HG03025 (cell line): ENCODE results near the gene CGNL1.

Experiments
- ATAC-seq: cut with Tn5 transposase; IDR thresholded peaks from one replicate; pipeline ENCODE4 v1.9.1; 2021; ENCODE audit warnings: mild to moderate bottlenecking, moderate library complexity; ENCODE audit not compliant: unreplicated experiment, low FRiP score

Gene CGNL1

DNA sequence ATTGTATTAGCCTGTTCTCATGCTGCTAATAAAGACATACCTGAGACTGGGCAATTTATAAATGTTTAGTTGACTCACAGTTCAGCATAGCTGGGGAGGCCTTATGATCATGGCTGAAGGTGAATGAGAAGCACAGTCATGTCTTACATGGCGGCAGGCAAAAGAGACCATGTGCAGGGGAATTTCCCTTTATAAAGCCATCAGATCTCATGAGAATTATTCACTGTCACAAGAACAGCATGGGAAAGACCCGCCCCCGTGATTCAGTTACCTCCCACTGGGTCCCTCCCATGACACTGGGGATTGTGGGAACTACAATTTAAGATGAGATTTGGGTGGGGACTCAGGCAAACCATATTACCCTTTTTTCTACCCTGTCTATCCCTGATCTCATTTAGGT, 163.9 kb downstream of the CGNL1 start:
- ATAC-seq: no peak

- peak; percentile 45 for ATAC-seq
Observed at GRCh38 chr15:57540736-57541135, 164.4 kb downstream of the CGNL1 start.

DNA sequence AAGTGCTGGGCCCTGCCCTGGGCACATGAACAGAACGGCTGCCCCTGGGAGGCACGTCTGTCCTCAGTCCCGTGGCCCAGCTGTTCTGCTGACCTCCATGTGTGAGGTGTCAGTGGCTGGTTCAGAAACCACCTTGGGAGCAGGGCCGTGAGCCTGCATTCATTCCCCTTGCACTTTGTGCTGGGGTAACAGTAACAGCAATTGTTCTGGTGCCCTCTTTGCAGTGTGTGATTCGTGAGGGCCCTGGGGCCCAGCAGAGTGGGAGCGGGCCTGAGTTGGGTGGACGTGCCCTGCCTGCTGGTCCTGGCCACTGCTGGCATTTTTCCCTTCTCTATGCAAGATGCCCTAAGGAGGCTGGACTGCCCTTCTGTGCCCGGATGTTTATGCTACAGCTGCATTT, 165.0 kb downstream of the CGNL1 start:
- no peak for ATAC-seq

DNA sequence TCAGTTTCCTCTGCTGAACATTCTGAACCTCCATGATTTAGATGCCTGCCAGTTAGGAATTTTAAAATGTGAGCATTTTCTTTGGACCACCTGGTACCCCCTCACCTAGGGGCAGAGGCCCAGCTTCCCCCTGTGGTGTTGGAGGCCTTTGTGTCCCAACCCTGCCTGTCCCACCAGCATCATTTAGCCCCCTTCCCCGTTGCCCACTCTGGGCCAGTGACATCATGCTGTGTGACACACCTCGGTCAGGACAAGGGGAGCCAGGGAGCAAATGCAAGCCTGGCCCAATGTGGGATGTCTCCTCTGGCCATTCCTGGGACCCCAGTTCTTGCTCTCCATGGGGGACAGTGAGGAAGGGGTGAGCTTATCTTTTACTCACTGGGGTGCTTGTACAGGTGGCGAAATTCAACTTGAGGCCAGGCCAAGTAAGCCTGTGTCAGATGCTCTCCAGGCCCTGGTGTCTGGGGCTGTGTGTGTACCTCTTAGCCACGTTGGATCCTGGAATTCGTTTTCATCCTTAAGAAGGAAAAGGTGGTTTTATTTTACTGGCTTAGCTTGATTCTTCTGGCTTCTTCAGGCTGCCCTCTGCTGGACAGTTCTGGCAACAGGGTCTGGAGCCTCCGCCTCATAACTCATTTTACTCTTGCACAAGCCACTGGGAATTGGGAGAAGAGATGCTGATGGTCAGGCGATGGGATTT, 165.7 kb downstream of the CGNL1 start:
- ATAC-seq: no peak

DNA sequence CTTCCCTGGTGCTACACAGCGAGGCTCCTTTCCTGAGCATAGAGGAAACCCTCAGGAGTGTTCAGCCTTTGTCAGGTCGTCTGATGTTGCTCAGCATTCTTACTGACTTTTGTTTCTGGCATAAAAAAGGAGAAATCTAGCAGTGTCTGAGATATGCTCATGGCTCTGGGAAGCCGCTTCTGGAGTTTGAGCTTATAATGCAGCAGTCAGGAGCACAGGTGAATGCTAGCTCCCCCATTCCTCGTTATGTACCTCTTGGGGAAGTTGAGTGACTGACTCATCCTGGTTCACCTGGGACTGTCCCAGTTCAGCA, 166.2 kb downstream of the CGNL1 start:
- no peak for ATAC-seq

- ATAC-seq: no peak
Observed at GRCh38 chr15:57544848-57545480, 168.7 kb downstream of the CGNL1 start.

DNA sequence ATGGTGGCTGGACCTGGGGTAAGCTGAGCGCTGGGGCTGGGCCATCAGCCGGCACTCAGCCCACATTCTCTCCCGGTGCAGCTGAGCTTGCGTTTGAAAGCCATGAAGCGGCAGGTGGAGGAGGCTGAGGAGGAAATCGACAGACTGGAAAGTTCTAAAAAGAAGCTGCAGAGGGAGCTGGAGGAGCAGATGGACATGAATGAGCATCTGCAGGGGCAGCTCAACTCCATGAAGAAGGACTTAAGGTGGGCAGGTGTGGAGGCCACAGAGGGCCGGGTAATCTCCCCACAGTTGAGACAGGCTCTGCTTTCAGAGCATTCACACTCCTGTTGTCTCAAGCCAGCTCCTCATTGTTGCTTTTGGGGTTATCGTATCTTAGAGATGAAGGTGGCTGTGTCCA, 169.7 kb downstream of the CGNL1 start:
- no peak for ATAC-seq

DNA sequence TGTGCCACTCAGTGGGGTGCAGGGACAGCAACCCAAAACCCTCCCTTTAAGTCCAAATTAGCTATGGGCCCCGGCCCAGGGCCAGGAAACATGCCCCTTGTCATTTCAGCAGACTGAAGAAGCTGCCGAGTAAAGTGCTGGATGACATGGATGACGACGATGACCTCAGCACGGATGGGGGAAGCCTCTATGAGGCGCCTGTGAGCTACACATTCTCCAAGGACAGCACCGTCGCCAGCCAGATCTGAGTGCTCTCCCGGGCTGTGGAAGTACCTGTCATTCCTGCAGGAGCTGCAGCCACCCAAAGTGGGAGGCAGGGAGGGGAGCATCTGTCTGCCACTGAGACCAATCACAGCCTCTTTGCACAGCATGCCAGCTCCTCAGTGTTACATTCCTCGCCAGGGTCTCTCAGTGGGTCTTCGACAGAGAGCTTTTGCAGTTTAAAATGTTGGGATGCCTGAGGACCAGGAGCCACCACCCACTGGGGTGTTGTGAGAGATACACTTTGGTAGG, 171.0 kb downstream of the CGNL1 start:
- ATAC-seq: no peak

DNA sequence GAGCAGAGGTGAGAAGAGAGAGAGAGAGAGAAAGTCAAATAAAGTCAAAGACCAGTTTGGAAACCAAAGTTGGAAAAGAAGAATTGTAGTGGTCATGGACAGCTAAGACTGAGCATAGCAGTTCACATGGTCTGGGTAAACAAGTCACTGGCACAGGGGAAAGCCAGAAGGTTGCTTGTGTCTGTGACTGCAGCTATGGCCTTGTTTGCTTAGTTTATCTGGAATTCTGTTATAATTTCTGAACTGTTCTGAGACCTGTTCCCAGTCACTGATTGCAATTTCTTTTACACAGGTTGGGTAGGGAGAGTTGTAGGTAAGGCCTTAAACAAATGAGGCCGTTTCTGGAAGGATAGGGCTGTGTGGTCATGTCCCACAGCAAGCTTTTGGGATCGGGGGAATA, 172.0 kb downstream of the CGNL1 start:
- no peak for ATAC-seq

DNA sequence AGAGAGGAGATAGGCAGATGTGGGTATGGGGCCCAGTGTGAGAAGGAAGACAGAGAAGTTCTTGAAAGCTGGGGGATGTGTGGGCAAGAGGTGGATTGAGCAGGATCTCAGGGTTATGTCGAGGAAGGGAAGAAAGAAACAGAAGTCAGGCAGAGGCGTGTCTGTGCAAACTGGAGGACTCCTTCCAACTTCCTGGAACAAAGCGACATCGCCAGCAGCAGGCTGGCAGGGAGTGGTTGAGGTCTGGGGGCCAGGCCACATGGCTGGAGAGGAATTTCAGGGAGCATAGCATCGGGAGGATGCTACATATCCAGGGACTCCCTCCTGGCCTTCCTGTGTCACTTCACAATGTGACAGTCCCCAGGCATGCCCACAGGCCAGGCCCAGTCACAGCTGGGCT, 172.5 kb downstream of the CGNL1 start:
- ATAC-seq: no peak

- ATAC-seq: no peak
Observed at GRCh38 chr15:57549935-57550334, 173.6 kb downstream of the CGNL1 start.

- no peak for ATAC-seq
Observed at GRCh38 chr15:57550640-57551039, 174.3 kb downstream of the CGNL1 start.

DNA sequence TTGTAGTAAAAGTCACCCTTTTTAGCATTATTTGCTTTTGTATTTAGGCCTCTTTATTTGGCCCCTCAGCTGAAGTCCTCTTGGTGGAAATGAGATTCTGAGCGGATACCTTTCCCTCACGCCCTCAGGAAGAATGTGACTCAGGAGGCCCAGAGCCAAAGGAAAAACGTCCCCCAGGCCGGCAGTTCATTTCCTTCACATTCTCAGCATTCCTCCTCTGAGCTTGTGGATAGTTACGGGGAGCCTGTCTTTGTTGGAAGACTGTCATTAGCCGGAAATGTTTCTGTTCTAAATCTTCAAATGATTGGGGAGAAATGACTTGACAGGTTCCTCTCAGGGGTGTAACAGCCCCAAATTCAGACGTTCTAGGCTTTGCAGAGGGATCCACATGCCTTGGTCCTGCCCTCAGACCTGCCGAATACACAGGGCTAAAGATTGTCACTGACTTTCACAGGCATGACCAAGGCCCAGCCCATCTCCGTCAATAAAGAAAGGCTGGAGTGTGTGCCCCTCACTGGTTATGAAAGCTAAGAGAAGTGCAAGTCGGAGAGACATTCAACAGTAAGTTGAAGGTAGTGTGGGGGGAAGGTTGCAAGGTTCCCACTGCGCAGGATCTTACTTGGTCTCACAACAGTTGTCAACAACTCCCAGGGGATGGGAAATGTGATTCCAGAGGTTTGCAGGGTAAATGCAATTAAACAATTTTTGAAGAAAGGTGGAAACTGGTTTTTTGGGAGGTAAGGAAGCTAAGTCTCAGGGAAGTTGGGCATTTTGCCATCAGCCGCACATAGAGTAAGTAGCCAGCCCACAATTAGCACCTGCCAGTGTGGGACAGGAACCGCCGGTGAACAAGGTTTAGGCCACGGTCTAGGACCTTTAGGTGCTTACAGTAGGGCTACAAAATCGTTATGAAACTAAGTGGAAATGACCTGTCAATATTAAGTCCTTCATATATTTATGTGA, 175.7 kb downstream of the CGNL1 start:
- ATAC-seq: no peak

DNA sequence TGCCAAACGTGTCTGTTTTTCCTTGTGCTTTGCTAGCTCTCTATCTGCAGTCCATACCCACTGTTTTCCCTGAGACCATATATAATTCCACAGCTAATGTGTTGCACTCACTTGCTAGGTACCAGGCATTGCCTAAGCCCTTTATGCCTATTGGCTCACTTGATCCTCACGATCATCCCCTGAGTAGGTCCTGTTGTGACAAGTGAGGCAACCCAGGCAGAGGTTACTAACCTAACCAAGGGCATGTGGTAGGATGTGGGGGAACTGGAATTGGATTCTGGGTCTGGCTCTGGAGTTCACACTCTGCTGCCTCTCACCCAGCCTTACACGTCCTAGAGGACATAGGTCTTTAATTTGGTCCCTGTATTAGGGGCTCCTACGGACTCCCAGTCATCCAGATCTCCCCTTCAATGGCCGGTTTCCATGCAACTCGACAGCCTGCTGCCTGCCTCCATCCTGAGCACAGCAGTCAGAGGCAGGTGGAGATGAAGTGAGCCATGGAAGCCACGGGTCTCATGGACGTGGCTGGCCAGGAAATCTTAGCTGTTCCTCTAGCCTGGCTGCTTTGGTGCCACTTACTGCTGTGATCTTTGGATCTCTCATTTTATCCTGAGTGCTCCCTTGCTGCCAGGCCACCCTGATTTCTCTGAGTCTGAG, 176.5 kb downstream of the CGNL1 start:
- ATAC-seq: no peak

GRCh38 chr15:57553526-57553925, 177.2 kb downstream of the CGNL1 start:
- ATAC-seq: no peak

- ATAC-seq: no peak
Observed at GRCh38 chr15:57554063-57554811, 177.9 kb downstream of the CGNL1 start.

DNA sequence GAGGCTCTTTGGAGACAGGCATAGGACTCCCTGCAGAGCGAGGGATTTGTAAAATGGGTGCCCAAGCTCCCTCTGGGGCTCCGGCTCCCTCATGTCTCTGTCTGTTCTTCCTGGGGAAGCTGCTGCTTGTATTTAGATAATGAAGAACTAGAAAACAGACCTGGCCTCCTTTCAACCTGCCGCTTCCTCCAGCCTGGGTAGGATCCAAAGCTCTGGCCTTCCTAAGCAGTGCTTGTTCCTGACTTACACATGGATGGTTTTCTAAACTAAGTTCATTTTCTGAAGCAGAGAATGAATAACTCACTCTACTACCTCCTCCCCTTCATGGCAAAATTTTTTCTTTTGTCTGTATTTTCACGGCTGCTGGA, 178.5 kb downstream of the CGNL1 start:
- ATAC-seq: no peak

DNA sequence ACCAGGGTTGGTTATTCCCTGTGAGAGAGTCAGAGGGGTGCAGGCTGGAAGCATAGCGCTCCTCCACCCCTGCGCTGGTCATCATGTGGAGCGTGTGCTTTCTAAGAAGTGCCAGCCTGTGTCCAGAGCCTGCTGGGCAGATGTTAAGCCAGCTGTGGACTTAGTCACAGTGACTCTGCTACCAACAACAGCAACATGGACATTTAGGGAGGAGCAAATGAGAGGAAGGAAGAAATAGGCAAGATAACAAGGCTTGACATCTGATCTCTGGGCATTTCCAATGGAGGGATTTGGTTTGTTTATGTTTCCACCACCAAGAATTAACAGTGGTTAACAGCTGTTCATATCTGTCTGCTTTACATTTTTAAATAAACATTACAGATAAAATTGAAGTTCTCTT, 179.0 kb downstream of the CGNL1 start:
- ATAC-seq: no peak

- no peak for ATAC-seq
Observed at GRCh38 chr15:57556040-57556439, 179.7 kb downstream of the CGNL1 start.

- no peak for ATAC-seq
Observed at GRCh38 chr15:57557267-57557666, 181.0 kb downstream of the CGNL1 start.
